Measurements from ENCODE around the gene MKS1. TPM values are rescaled to one million over a fixed set of nuclear protein-coding genes. Genes with fewer than 3 reads are reported as not detected.

Gene MKS1
- total RNA-seq, 4 donors from 2014 or later, result 10.8 to 17.3 (median 14.7) TPM

- H3K4me3 ChIP-seq (ENCODE audit: low read depth, poor library complexity, severe bottlenecking), result no peak overlapping the region
- peak in 1 of 2 donors; percentile 70 for DNase-seq (ENCODE audit: low spot score in 2 of 2)
- WGBS, 2 donors, result 56 to 63% methylated on average over 7 of the region's 7 CpGs
- intact Hi-C loops (cut with DNase I; ENCODE audit: low total_unique reads), result no loop called here
- TF ChIP-seq CTCF (IDR thresholded peaks at IDR 0.05) (no peak), POLR2A (IDR thresholded peaks at IDR 0.05) (no peak)
Observed at GRCh38 chr17:58187675-58188074, 31.4 kb downstream of the MKS1 start.

DNA sequence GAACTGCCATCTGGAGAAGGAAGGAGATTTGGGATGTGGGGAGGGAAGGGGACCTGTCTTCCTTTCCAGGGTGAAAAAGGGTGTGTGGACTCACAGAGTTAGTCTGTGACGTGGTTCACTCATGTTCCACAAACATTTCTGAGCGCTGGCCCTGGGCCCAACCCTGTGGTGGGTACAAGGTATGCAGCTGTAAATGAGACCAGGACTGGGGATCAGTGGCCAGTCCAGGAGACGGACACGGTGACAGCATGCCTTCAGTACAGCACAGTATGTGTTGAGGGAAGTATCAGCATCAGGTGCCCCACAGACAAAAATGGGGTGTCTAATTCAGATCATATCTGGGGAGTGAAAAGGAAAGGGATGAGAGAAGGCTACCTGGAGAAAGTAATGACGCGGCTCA, 32.0 kb downstream of the MKS1 start:
- peak in 1 of 2 donors; percentile 76 for DNase-seq (ENCODE audit: low spot score in 2 of 2)
- no peak overlapping the region for H3K4me3 ChIP-seq (ENCODE audit: low read depth, poor library complexity, severe bottlenecking)
- intact Hi-C loops (cut with DNase I; ENCODE audit: low total_unique reads), result no loop called here
- TF ChIP-seq POLR2A (IDR thresholded peaks at IDR 0.05) (no peak), CTCF (IDR thresholded peaks at IDR 0.05) (no peak)
- WGBS, 2 donors, result 89 to 91% methylated on average over 6 of the region's 6 CpGs

DNA sequence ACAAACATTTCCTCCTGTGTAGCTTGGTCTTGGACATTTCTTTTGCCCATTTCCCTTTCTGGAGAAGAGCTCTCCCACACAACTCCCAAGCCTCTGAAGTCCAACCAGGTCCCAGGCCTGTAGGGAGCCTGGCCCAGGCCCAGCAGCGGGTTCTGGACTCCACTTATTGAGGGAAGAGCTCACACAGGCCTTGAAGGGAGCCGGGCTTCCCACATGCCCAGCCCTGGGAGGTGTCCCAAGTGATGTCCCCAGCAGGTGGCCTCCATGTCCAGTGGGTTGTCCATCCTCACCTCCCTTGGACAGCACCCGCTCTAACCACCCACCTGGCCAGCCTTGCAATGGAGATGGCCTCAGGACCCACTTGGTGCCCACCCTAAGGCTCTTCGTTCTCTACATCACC, 32.5 kb downstream of the MKS1 start:
- H3K4me3 ChIP-seq (ENCODE audit: low read depth, poor library complexity, severe bottlenecking), result no peak overlapping the region
- TF ChIP-seq CTCF (IDR thresholded peaks at IDR 0.05) (no peak), POLR2A (IDR thresholded peaks at IDR 0.05) (no peak)
- 84 to 91% methylated on average over 4 of the region's 4 CpGs for WGBS, 2 donors
- intact Hi-C loops (cut with DNase I; ENCODE audit: low total_unique reads), result no loop called here
- peak in 1 of 2 donors; percentile 52 for DNase-seq (ENCODE audit: low spot score in 2 of 2)

DNA sequence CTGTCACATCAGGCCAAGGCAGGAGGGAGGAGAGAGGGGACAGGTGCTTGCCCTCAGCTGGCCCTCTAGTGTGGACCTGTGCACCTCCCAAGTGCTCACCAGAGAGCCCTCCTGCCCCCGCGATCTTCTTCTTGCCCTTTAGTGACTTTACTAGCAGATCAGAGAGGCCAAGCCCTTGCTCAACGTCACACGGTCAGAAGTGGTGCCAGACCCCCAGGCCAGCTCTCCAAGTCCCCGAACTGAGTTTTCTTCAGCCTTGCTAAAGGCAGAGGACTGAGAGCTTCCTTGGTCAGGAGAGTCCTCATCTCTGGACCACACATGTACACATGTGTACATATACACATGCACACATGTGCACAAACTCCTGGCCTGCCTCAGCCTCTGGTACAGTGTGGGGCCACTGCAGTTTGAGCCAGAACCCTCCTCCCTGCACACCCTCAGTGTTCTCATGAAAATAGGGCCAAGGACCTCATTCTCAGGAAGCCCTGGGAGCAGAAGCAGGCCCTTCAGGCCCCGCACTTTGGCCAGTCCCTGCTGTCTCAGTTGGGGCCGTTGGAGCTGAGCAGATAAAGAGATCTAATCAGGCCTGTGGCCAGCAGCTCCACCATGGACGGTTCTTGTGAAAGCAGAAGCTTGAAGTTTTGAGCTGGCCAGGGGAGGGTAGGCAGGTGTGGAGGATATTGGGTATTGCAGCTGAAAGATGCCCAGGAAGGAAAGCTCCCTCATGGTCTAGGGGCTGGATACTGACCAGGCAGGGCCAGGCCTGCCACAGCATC, 33.9 kb downstream of the MKS1 start:
- DNase-seq (ENCODE audit: low spot score in 2 of 2), result peak in 1 of 2 donors; percentile 66
- intact Hi-C loops (cut with DNase I; ENCODE audit: low total_unique reads), result no loop called here
- WGBS, 2 donors, result 75 to 82% methylated on average over 7 to 8 of the region's 8 CpGs
- no peak overlapping the region for H3K4me3 ChIP-seq (ENCODE audit: low read depth, poor library complexity, severe bottlenecking)
- no peak for TF ChIP-seq POLR2A (IDR thresholded peaks at IDR 0.05)
- TF ChIP-seq CTCF (IDR thresholded peaks at IDR 0.05), result no peak

DNA sequence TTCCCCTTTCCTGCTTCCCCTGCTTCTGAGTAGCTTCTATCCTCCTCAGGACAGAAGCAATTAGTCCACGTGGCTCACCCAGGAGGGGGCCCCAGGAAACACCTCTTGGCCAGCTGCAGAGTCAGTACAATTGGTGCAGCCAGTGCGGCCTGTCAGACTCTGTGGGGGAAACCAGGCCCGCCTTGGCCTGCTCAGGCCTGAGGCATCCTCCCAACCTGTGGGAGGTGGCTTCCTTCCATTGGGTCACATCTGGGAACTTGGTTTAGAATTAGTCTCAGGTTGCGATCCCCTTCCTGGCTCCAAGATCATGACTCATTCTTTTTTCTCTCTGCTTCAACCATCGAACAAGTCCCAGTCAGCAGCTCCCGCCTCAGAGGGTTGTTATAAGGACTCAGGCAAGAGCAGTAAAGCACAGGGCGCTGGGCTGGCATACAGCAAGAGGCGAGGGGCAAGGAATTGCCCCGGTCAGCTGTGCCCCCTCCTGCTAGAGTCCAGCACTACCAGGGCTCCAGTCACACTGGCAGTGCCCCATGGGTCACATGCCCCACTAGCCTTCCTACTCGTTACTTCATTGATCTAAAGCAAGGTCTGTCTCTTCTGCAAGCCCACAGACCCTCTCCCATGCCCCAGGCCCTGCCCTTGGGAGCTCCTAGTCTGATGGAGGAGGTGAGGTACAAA, 34.6 kb downstream of the MKS1 start:
- 44 to 52% methylated on average over 10 of the region's 10 CpGs for WGBS, 2 donors
- no peak for DNase-seq (ENCODE audit: low spot score in 2 of 2)
- TF ChIP-seq CTCF (IDR thresholded peaks at IDR 0.05) (no peak), POLR2A (IDR thresholded peaks at IDR 0.05) (no peak)

More for the DNA sequence above, 34.6 kb downstream of the MKS1 start:
- H3K4me3 ChIP-seq (ENCODE audit: low read depth, poor library complexity, severe bottlenecking), result no peak overlapping the region
- intact Hi-C loops (cut with DNase I; ENCODE audit: low total_unique reads), result no loop called here
